Gastrocnemius medialis (tissue), 4 donors: ENCODE data around the gene SFT2D2. TPM values are rescaled to one million over a fixed set of nuclear protein-coding genes. Genes with fewer than 3 reads are reported as not detected.

ENCODE experiments used
- ATAC-seq, 2 donors: fragments of 150-250 bp; one replicate each; pipeline ENCODE4 v1.9.1; 2016
- DNase-seq, 2 donors: peaks; one replicate each; pipeline ENCODE4 v3.0.0-alpha.2; 2019
- H3K27ac ChIP-seq, 4 donors: fragments of 200-600 bp; sonication (generic); 1 replicate in 1 of 4; 2 replicates in 3 of 4; pipeline ENCODE4 v1.5.1; 2016 to 2018; ENCODE audit warnings: mild to moderate bottlenecking in 2 of 4, moderate library complexity in 1 of 4
- H3K27me3 ChIP-seq, 3 donors: fragments of 200-600 bp; sonication (generic) in 2 of 3; 1 replicate in 1 of 3; 2 replicates in 2 of 3; pipeline versions ENCODE4 v1.5.1 to v1.6.0; 2016 to 2019; ENCODE audit warnings: mild to moderate bottlenecking in 1 of 3, moderate library complexity in 1 of 3
- H3K36me3 ChIP-seq, 2 donors: fragments of 200-600 bp; sonication (generic) in 1 of 2; one replicate each; pipeline ENCODE4 v1.5.1; 2017 to 2018
- H3K4me1 ChIP-seq, 2 donors: fragments of 200-600 bp; sonication (generic) in 1 of 2; one replicate each; pipeline ENCODE4 v1.5.1; 2016 to 2017; ENCODE audit warnings: mild to moderate bottlenecking in 2 of 2
- H3K4me3 ChIP-seq, 4 donors: fragments of 200-600 bp; sonication (generic) in 3 of 4; 1 replicate in 1 of 4; 2 replicates in 3 of 4; pipeline ENCODE4 v1.5.1; 2016 to 2019; ENCODE audit warnings: mild to moderate bottlenecking in 2 of 4
- H3K9me3 ChIP-seq, 3 donors: fragments of 200-600 bp; sonication (generic) in 2 of 3; 1 replicate in 1 of 3; 2 replicates in 2 of 3; pipeline ENCODE4 v1.5.1; 2016 to 2019
- POLR2A ChIP-seq, 2 donors: fragments of 450-650 bp; IDR thresholded peaks; one replicate each; pipeline ENCODE4 v1.6.1; 2017; ENCODE audit warnings: antibody characterized with exemption in 2 of 2, mild to moderate bottlenecking in 2 of 2, moderate library complexity in 2 of 2
- in situ Hi-C, 4 donors: fragments of 200-750 bp; cut with MboI; loops; one replicate each; pipeline versions ENCODE4 v1.15.0 to v1.8.0; 2017; ENCODE audit warnings: low sequenced_read_pairs in 4 of 4
- intact Hi-C: fragments of 100-400 bp; cut with DNase I; formaldehyde crosslinking; loops from one replicate; pipeline ENCODE4 v1.15.1; 2023; ENCODE audit warnings: low total_unique reads
- total RNA-seq, 4 donors: library from RNA; depleted of rRNA; stranded (reverse); fragments of >200 nt; gene quantifications; one replicate each; pipeline versions ENCODE4 v1.1.0 to v1.2.3, GENCODE V29; 2016
- TF ChIP-seq, protein P1 (sequence below), 5 experiments: fragments of 450-650 bp in 3 of 5; fragments of 200-600 bp in 2 of 5; sonication (generic) in 2 of 5; IDR thresholded peaks in 4 of 5; conservative IDR thresholded peaks in 1 of 5; 1 replicate in 4 of 5; 2 replicates in 1 of 5; pipeline ENCODE4 v1.5.1; 2016 to 2019; ENCODE audit warnings: antibody characterized with exemption in 5 of 5, mild to moderate bottlenecking in 3 of 5, moderate library complexity in 3 of 5

Gene SFT2D2
- total RNA-seq, 4 donors from 2014 or later, result 10.2 to 15.8 (median 11.7) TPM

DNA sequence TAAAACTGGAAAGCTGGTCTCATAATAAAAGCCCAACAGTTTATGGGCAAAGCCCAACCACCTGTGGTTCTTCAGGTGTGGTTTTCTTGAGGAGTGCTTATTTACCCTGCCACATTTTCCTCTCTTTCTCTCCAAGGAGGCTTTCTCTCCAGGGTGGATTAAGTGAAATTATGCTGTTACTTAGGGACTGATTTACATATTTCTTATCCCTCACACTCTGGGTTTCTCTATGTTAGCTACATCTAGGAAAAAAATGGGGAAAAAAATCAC lies 59.7 kb downstream of the SFT2D2 start:
- no peak for DNase-seq
- H3K36me3 ChIP-seq, result no peaks in the 10 kb centered on the region
- no peaks in the 10 kb centered on the region for H3K4me1 ChIP-seq
- intact Hi-C loops (no loop called here), in situ Hi-C loops (no loop called here)
- H3K9me3 ChIP-seq, result no peaks in the 10 kb centered on the region
- H3K4me3 ChIP-seq, result no peak overlapping the region
- no peaks in the 10 kb centered on the region for H3K27me3 ChIP-seq
- TF ChIP-seq, protein P1, sequence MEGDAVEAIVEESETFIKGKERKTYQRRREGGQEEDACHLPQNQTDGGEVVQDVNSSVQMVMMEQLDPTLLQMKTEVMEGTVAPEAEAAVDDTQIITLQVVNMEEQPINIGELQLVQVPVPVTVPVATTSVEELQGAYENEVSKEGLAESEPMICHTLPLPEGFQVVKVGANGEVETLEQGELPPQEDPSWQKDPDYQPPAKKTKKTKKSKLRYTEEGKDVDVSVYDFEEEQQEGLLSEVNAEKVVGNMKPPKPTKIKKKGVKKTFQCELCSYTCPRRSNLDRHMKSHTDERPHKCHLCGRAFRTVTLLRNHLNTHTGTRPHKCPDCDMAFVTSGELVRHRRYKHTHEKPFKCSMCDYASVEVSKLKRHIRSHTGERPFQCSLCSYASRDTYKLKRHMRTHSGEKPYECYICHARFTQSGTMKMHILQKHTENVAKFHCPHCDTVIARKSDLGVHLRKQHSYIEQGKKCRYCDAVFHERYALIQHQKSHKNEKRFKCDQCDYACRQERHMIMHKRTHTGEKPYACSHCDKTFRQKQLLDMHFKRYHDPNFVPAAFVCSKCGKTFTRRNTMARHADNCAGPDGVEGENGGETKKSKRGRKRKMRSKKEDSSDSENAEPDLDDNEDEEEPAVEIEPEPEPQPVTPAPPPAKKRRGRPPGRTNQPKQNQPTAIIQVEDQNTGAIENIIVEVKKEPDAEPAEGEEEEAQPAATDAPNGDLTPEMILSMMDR (IDR thresholded peaks at IDR 0.05 in 4 of 5, conservative IDR thresholded peaks at IDR 0.05 in 1 of 5), result no peak
- TF ChIP-seq POLR2A (IDR thresholded peaks at IDR 0.05), result no peak
- no peak overlapping the region for H3K27ac ChIP-seq
- no peak for ATAC-seq

DNA sequence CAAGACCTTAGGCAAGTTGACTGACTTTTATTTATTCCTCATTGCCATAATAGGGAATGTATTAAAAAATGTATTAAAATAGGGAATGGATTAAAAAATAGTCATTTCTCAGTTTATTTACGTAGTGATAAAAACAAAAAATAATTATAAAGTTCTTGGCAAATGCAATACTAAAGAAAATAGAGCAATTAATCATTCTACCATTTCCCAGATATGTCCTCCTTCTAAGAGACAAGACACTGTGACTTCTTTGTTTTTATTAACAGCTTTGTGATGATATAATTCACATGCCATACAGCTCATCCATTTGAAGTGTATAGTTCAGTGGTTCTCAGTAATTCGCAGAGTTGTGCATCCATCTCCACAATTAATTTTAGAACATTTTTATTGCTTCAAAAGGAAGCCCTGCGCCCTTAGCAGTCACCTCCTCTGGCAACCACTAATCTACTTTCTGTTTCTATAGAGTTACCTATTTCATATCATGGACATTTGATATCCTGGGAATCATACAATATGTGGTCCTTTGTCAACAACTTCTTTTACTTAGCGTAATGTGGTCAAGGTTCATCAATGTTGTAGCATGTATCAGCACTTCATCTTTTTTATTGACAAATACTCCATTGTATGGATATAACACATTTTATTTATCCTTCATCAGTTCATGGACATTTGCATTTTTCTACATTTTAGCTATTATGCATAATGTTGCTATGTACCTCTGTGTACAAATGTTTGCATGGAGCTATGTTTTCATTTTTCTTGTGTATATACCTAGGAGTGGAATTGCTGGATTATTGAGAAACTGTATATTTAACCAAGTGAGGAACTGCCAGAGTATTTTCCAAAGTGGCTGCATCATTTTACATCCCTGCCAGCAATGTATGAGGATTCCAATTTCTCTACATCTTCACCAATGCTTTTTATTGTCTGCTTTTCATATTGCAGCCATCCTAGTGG lies 60.4 kb downstream of the SFT2D2 start:
- H3K4me1 ChIP-seq, result no peaks in the 10 kb centered on the region
- no peak overlapping the region for H3K27ac ChIP-seq
- intact Hi-C loops, result no loop called here
- H3K4me3 ChIP-seq, result no peak overlapping the region
- in situ Hi-C loops, result no loop called here
- DNase-seq, result no peak
- no peaks in the 10 kb centered on the region for H3K36me3 ChIP-seq
- TF ChIP-seq, protein P1 (IDR thresholded peaks at IDR 0.05 in 4 of 5, conservative IDR thresholded peaks at IDR 0.05 in 1 of 5), result no peak
- no peak for ATAC-seq
- H3K27me3 ChIP-seq, result no peaks in the 10 kb centered on the region
- no peaks in the 10 kb centered on the region for H3K9me3 ChIP-seq

DNA sequence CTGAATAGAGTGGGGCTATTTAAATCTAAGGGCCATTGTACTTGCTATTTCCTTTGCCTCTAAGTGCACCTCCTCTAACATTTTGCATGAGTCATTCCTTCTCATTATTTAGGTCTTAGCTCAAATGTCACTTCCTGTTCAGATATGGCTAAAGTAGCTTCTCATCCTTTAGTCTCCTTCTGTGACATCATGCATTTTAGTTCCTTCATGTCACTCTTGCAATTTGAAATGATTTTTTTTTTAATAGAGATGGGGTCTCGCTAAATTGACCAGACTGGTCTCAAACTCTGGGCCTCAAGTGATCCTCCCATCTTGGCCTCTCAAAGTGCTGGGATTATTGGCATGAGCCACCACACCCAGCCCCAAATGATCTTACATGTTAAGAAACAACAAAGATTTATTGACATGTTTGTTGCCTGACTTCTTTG lies 61.4 kb downstream of the SFT2D2 start:
- H3K9me3 ChIP-seq, result no peaks in the 10 kb centered on the region
- no peaks in the 10 kb centered on the region for H3K4me1 ChIP-seq
- no peak for DNase-seq
- H3K27me3 ChIP-seq, result no peaks in the 10 kb centered on the region
- no peak for ATAC-seq
- no peak overlapping the region for H3K4me3 ChIP-seq
- intact Hi-C loops (no loop called here), in situ Hi-C loops (no loop called here)
- no peaks in the 10 kb centered on the region for H3K36me3 ChIP-seq
- no peak overlapping the region for H3K27ac ChIP-seq
- TF ChIP-seq POLR2A (IDR thresholded peaks at IDR 0.05), result no peak
- TF ChIP-seq, protein P1 (IDR thresholded peaks at IDR 0.05 in 4 of 5, conservative IDR thresholded peaks at IDR 0.05 in 1 of 5), result no peak

DNA sequence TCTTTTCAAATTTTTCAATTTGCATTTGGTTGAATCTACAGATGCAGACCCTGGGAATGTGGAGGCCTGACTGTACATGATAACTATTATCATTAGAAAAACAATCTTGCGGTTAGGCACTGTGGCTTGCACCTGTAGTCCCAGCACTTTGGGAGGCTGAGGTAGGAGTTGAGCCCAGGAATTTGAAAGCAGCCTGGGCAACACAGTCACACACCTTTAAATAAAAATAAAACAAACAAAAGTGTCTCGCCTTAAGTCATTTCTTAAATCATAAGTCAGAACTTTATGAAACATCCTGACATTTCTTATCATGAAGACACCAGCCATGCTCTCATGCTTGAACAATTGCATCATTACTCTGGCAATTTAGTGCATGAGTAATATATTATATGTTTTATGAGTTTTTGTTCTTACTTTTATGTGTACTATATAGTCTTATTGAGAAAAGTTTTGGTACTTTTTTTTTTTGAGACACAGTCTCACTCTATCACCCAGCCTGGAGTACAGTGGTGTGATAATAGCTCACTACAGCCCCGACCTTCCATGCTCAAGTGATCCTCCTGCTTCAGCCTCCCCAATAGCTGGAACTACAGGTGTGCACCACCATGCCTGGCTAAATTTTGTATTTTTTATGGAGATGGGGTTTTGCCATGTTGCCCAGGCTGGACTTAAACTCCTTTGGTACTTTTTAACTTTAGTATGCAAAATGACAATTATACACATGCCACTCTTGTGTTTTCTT lies 62.7 kb downstream of the SFT2D2 start:
- no peaks in the 10 kb centered on the region for H3K27me3 ChIP-seq
- TF ChIP-seq, protein P1 (IDR thresholded peaks at IDR 0.05 in 4 of 5, conservative IDR thresholded peaks at IDR 0.05 in 1 of 5), result no peak
- TF ChIP-seq POLR2A (IDR thresholded peaks at IDR 0.05), result no peak
- in situ Hi-C loops, result no loop called here
- intact Hi-C loops, result no loop called here
- DNase-seq (no peak), ATAC-seq (no peak)
- H3K4me3 ChIP-seq, result no peak overlapping the region
- H3K9me3 ChIP-seq, result no peaks in the 10 kb centered on the region
- no peaks in the 10 kb centered on the region for H3K36me3 ChIP-seq
- H3K4me1 ChIP-seq, result no peaks in the 10 kb centered on the region
- H3K27ac ChIP-seq, result no peak overlapping the region
